NK-92 (cell line): ENCODE measurements around the gene PRTG.
"Not testable (repeated sequence)": the region's sequence is repeated elsewhere in the genome, so short reads cannot be mapped to it uniquely, and the experiment has no call there.

Source experiments
- DNase-seq: peaks from one replicate; lab custom pipeline; 2025; ENCODE audit not compliant: unreplicated experiment; lab: John Stamatoyannopoulos, UW

PRTG gene

GRCh38 chr15:55750706-55751105, 7.8 kb upstream of the PRTG start:
- DNase-seq: no peak

DNA sequence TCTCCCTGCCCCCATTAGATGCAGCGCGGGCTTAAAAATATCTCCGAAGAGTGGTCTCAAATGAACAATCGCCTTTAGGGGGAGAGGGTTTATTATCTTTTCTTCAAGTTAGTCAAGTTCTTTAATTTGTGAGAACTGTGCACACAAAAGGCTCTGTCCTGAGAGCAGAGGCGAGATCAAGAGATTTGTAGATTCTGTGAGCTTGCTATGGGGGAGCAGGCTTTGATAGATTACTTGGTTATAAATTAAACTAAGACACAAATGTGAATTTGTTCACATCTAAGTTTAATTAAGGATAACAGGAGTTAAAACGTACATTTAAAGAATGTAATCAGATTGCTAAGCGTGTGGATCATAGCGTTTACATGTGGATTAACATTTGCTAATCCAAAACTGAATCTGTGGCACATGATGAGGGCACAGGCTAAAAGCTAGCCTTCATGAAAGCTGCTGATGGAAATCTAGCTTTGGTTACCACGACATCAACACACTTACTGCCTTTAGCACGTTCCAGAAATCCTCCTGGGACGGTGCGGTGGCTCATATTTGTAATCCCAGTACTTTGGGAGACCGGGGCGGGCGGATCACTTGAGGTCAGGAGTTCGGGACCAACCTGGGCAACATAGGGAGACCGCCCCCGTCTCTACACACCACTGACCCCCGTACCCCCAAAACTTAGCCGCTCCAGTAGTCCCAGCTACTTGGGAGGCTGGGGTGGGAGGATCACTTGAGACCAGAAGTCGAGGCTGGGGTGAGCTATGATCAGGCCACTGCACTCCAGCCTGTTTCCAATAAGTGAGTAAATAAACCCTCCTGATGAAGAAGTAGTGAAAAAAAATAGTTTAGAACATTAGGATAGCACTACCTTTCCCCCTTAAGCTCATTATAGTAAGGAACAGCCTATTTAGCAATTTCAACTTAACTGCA, 1.0 kb upstream of the PRTG start:
- no peak for DNase-seq

DNA sequence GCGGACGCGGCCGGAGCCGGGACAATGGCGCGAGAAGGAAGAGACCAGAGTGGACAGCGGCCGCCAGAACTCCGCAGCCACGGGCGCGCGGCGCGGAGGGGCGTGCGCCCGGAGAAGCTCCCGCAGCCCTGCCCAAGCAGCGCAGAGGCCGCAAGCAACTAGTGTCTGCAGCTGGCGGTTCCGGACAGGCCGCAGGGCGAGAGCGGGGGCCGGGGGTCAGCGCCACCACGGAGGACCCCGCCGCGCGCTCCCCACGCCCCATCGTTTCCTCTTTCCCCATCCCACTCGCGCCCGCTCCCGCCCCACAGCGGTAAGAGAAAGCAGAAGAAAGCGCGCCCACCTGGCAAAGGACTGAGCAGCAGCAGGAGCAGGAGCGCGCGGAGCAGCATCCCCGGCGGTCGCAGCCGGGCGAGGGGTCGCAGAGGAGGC, 440 bp downstream of the PRTG start:
- no peak for DNase-seq

DNA sequence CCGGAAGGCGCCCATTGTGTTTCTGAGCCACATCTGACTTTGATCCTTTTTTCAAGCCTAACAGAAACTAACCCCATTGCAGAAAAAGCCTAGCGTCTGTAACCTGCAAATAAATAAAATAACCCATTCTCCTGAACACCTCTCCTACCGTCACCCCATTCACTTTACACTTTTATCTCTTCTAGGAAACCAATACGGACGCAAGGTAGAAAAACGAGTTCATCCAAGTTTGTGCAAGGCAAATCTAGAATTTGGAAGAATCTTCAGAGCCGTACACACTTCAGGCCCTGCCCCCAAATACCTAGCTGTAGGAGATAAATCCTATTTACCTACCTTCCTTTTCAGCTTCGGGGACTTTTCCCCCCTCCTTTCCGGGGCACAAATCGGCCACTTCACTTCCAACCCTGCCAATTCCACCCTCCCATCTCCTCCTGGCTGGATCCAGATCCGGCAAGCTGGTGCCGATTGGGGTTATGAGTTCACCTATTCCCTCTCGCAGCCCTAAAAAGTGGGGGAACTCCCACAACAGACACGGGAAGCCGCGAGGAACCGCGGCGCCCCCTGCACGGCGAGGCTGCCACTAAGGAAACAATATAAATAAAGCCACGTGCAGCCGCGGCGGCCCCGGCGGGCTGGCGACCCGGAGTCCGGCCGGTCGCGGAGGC, 987 bp downstream of the PRTG start:
- no peak for DNase-seq

DNA sequence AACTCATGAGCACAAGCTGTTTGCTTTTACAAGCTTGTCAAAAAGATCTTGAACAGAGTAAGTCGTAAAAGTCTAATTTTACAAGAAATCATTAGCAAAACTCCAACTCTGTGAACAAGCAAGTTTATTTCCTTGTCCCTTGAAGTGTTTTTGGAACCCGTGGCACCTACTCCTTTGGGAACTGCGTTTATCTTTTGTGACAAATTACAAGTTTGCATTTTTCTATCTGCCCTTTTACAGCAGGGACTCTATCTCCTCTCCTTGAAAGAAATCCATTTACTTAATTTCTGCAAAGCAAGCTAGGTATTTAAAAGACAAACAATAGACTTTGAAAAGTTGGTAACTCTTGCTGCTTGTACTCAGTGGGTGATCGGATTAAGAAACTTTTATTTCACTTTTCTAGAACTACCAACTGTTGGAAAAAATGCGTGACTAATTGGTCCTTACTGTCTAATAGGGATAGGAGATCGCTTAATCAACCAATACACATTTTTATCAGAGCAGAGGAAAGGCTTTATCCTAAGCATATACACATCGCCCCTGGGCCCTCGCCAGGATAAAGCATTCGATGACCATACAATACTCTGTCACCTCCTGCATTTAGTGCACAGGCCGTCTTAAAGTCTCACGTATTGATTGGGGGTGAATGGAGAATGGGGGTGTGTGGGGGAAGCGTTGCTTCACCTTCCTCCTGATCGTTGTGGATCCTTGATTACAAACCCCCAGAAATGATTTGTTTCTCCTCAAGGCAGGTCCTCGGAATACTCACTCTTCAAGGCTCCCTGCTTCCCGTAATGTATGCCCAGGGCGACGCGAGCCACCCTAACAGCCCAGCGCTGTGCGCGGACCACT, 1.7 kb downstream of the PRTG start:
- no peak for DNase-seq

DNA sequence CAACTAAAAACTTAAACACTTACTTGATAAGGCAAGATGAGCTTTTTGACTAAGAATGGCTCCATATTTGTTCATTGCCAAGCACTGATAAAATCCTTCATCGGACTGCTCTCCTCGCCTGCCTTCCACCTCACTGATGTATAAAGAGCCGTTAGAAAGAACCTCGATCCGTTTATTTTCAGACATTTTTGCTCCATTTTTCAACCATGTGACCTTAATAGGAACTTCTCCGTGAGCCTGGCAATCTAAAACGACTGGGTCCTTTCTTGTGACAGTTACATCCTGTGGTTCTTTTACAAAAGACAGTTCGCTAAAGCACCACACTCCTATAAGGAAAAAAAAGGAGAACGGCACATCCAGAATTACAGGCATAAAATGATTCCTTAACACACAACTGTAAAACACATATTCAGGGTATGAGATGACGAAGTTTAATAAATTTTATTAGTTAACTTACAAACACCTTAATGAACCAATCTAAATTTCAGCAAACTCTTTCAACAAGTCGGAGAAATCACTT, 2.5 kb downstream of the PRTG start:
- DNase-seq: no peak

- DNase-seq: no peak
Measured at GRCh38 chr15:55739641-55740040, 3.3 kb downstream of the PRTG start.

- DNase-seq: no peak
Measured at GRCh38 chr15:55738715-55739114, 4.2 kb downstream of the PRTG start.

GRCh38 chr15:55737373-55737772, 5.6 kb downstream of the PRTG start:
- DNase-seq: no peak

DNA sequence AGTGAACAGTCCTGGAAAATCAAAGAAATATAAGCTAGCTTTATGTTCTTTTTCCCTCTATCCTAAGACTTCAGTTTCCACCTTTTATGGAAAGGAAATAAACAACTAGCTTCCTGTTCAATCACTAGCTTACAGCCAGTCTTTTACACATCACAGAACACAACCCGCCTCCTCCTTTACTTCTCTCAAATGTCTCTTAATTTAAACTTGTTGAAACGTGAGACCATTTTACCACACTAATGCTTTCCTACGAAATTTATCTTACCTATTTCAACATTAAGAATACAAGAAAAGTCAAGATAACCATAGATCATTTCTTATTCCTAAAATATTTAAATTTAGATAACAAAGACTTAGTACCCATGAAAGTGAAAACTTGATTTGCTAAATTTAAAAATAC, 6.2 kb downstream of the PRTG start:
- no peak for DNase-seq

GRCh38 chr15:55734641-55735040, 8.3 kb downstream of the PRTG start:
- DNase-seq: no peak

DNA sequence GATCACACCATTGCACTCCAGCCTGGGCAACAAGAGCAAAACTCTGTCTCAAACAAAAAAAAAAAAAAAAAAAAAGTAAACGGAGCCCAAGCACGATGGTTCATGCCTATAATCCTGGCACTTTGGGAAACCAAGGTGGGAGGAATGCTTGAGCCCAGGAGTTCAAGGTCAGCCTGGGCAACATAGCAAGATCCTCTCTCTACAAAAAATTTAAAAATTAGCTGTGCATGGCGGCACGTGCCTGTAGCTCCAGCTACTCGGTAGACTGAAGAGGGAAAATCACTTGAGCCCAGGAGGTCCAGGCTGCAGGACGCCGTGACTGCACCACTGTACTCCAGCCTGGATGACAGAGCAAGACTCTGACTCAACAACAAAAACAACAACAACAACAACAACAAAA, 9.5 kb downstream of the PRTG start:
- not testable (repeated sequence) for DNase-seq

GRCh38 chr15:55721554-55722185, 21.3 kb downstream of the PRTG start:
- DNase-seq: no peak

DNA sequence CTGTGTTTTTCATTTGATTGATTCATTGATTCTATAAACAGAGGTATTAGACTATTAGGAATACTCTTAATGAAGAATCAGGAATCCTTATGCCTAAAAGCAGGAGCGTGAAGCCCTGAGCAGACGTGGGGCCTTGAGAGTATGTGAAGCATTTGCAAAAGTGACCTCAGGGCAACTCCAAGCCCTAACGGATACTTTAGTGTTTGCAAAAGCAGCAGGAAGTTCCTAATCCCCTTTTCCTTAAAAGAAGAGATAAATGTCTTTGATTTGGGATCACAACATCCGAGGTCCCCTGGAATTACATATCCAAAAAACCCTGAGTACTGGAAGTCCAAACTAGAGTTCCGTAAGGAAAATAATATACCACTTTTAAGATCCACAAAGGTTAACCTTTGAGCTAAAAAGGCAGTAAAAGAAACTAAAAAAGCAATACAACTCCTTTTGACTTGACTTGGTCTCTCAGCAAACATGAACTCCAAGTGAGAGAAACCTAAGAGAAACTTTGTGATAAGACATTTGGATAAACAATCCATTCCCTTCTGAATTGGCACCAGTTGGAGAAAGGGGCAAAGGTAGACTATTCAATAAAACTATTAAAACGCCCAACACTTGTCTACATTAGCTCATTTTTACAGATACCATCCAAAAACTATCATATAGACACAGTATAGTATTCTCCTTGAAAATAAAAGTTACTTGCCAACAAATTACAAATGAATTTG, 27.4 kb downstream of the PRTG start:
- DNase-seq: no peak

- no peak for DNase-seq
Measured at GRCh38 chr15:55714064-55714463, 28.9 kb downstream of the PRTG start.

DNA sequence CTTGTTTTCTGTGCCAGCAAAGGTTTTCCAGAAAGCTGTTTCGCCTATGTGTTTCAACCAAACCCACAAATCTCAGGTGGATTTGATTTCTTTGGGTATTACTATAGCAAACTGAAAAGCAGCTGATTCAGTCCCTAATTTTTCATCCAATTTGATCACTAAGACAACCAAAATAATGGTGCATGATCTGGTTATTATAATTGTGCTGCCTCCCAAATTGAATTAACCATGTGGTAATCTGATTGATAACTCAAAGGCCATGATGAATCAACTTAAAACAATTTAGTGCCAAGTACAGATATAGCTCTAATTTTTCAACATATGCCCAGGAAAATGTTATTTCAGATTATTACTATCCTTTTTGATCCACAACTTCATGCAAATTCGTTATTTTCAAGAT, 30.6 kb downstream of the PRTG start:
- no peak for DNase-seq

DNA sequence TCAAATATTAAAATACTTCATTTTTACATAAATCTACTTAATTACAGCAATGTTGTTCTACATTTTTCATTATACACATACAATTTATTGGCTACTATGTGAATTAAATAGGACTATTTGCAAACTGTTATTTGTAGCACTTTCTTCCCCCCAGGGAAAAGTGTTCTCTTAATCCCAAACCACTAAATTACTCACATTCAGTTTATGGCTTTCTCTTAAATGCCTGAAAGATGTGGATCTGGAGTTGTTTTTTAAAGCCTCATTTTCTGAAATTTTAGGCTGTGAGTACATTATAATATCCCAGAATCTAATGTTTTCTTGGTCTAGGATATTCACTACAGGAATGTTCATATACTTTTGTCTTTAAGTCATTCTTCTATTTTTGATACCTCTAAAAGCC, 32.7 kb downstream of the PRTG start:
- no peak for DNase-seq

- no peak for DNase-seq
Measured at GRCh38 chr15:55709458-55709857, 33.5 kb downstream of the PRTG start.

GRCh38 chr15:55708720-55709119, 34.2 kb downstream of the PRTG start:
- DNase-seq: no peak

DNA sequence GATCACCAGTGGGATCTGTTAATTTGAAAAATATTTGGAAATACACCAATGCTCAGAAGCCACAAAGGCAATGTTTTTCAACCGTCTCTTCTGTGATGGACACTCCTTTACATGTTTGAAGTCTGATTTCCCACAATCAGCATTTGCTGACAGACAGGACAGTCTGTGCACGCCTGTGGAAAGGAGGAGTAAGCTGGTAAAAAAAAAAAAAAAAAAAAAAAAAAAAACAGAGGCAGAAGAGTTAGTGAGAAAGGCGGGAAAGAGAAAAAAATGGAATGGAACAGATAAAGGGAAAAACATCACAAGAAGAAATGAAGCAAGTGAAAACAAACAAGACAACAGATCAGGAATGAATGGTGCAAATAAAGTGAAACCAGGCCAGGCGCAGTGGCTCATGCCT, 35.0 kb downstream of the PRTG start:
- no peak for DNase-seq
